ENCODE results near the gene CDKN2A. TPM values are rescaled to one million over a fixed set of nuclear protein-coding genes. Genes with fewer than 3 reads are reported as not detected.

Gene CDKN2A
- total RNA-seq, 1 experiment from 2014 or later: 0.35 TPM

DNA sequence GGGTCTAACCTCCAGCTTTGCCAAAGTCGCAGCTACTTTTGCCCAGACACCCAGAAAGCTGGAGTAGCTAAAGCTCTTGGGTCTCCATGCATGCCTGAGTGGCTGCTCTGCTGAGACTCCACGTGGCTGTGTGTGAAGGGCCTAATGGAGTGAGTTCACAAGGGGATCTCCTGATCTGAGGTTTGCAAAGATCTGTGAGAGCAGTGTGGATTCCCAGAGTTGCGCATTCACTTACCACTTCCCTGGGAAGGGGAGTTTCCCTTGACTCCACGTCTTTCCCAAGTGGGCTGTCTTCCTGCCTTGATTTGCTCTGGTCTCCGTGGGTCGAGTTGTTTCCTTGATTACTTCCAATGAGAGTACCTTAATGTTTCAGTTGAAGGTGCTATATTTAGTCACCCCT is 32.5 kb upstream of the CDKN2A start:
- no peaks in the 10 kb centered on the region for H3K27me3 ChIP-seq (ENCODE audit: insufficient read depth, low read length)
- H3K27ac ChIP-seq (ENCODE audit: insufficient read length, low read depth, low read length): no peak overlapping the region
- no peak overlapping the region for H3T11ph ChIP-seq (ENCODE audit: low read length)
- no peaks in the 10 kb centered on the region for H3K36me3 Mint-ChIP-seq (ENCODE audit: insufficient read depth in 1 of 3, low read depth in 3 of 3)
- H2BK5ac ChIP-seq (ENCODE audit: insufficient read length, low read length): no peak overlapping the region
- no peak overlapping the region for H3K56ac ChIP-seq (ENCODE audit: insufficient read length, low read depth, low read length)
- H4K91ac ChIP-seq (ENCODE audit: insufficient read length, low read depth, low read length): no peak overlapping the region
- peaks cover 3% of the 10 kb centered on the region; the same call in 1 of the 2 replicates for H3K4me1 ChIP-seq (ENCODE audit: insufficient read depth, low read length)
- WGBS (ENCODE audit: extremely low coverage, insufficient read length, low lambda C conversion rate): no CpG with 5 or more reads among the region's 6 CpGs
- no peaks in the 10 kb centered on the region for H3K23me2 ChIP-seq (ENCODE audit: insufficient read length, low read depth, low read length, poor library complexity, severe bottlenecking)
- H2AK5ac ChIP-seq (ENCODE audit: insufficient read length, low read length): no peak overlapping the region
- no peak overlapping the region for H3K4ac ChIP-seq (ENCODE audit: low read depth, low read length)
- H3K27ac Mint-ChIP-seq: peak overlapping the region in 1 of 3 experiments; percentile 53; a peak in 1 of 7 replicates
- no peak overlapping the region for H3K18ac ChIP-seq (ENCODE audit: insufficient read length, low read depth, low read length)
- H4K20me1 ChIP-seq (ENCODE audit: control insufficient read depth, insufficient read depth, insufficient read length): no peaks in the 10 kb centered on the region
- no peak overlapping the region for H4K5ac ChIP-seq (ENCODE audit: insufficient read length, low read depth, low read length)
- H3K14ac ChIP-seq (ENCODE audit: insufficient read depth, low read length): no peak overlapping the region
- H3K23ac ChIP-seq (ENCODE audit: insufficient read length, low read depth, low read length): no peak overlapping the region
- no peak overlapping the region for H2BK120ac ChIP-seq (ENCODE audit: low read depth, low read length, poor library complexity, severe bottlenecking)
- TF ChIP-seq, protein P1, sequence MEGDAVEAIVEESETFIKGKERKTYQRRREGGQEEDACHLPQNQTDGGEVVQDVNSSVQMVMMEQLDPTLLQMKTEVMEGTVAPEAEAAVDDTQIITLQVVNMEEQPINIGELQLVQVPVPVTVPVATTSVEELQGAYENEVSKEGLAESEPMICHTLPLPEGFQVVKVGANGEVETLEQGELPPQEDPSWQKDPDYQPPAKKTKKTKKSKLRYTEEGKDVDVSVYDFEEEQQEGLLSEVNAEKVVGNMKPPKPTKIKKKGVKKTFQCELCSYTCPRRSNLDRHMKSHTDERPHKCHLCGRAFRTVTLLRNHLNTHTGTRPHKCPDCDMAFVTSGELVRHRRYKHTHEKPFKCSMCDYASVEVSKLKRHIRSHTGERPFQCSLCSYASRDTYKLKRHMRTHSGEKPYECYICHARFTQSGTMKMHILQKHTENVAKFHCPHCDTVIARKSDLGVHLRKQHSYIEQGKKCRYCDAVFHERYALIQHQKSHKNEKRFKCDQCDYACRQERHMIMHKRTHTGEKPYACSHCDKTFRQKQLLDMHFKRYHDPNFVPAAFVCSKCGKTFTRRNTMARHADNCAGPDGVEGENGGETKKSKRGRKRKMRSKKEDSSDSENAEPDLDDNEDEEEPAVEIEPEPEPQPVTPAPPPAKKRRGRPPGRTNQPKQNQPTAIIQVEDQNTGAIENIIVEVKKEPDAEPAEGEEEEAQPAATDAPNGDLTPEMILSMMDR (conservative IDR thresholded peaks at IDR 0.05): no peak
- no peak overlapping the region for H2BK12ac ChIP-seq (ENCODE audit: insufficient read length, low read depth, low read length)
- no peak overlapping the region for H3K9ac ChIP-seq (ENCODE audit: extremely low read depth, insufficient read length, low read length)
- H3K4me2 ChIP-seq (ENCODE audit: insufficient read depth, insufficient read length, low read length): no peak overlapping the region
- no peak overlapping the region for H2BK20ac ChIP-seq (ENCODE audit: low read depth, low read length, poor library complexity, severe bottlenecking)
- H3K79me2 ChIP-seq (ENCODE audit: insufficient read depth, low read length): no peaks in the 10 kb centered on the region
- no peak for DNase-seq
- no peak overlapping the region for H3K4me3 Mint-ChIP-seq
- no peak overlapping the region for H4K8ac ChIP-seq (replicated peaks; ENCODE audit: insufficient read length, low read depth, low read length)
- H2AFZ ChIP-seq (ENCODE audit: low read length): no peak overlapping the region
- H3K9me3 Mint-ChIP-seq: no peaks in the 10 kb centered on the region; a peak in 2 of 5 replicates
- H3K9me3 ChIP-seq (ENCODE audit: control insufficient read depth, low read depth, low read length): no peaks in the 10 kb centered on the region
- H3K4me1 Mint-ChIP-seq: peaks cover 5 to 8% of the 10 kb centered on the region in 2 experiments; a peak in 3 of 4 replicates
- H3K79me1 ChIP-seq (ENCODE audit: insufficient read depth, low read depth, low read length, poor library complexity, severe bottlenecking): no peaks in the 10 kb centered on the region
- H2BK15ac ChIP-seq (ENCODE audit: low read depth, low read length): no peak overlapping the region
- H3K27me3 Mint-ChIP-seq (ENCODE audit: low read depth): peaks cover 4% of the 10 kb centered on the region

All from H9 (cell line).